NCI-H1105 (cell line): ENCODE data around the gene MRI1.
A peak's percentile ranks its signal among the peaks of the same experiment; 100 is the strongest.
"Not testable (repeated sequence)": the region's sequence is repeated elsewhere in the genome, so short reads cannot be mapped to it uniquely, and the experiment has no call there.

Experiments used
- DNase-seq: peaks from one replicate; lab custom pipeline; 2025; lab: John Stamatoyannopoulos, UW

Gene MRI1

DNA sequence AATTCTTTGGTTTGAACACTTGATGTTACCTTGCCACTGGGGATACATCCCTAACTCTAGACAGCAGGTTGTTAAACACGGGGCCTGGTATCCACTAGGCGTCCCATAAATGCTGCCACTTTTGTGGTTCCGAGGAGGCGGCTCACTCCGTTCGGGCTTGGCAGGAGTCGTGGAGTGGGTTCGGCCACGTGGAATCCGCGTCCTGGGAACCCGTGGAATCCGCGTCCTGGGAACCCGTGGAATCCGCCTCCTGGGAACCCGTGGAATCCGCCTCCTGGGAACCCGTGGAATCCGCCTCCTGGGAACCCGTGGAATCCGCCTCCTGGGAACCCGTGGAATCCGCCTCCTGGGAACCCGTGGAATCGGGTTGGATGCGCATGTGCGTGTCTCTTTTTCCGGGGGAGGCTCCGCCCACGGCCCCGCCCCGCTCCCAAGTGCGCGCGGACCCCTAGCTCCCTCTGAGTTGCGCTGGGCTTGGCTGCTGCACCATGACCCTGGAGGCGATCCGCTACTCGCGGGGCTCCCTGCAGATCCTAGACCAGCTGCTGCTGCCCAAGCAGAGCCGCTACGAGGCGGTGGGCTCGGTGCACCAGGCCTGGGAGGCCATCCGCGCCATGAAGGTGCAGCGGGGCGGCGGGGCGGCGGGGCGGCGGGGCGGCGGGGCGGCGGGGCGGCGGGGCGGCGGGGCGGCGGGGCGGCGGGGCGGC is at the start of gene MRI1:
Gene MRI1 (plus strand): TSS at position 422 of the 707 bp plus-strand sequence. CDS start 67 bp downstream, at position 489.
- peak; percentile 69 for DNase-seq

DNA sequence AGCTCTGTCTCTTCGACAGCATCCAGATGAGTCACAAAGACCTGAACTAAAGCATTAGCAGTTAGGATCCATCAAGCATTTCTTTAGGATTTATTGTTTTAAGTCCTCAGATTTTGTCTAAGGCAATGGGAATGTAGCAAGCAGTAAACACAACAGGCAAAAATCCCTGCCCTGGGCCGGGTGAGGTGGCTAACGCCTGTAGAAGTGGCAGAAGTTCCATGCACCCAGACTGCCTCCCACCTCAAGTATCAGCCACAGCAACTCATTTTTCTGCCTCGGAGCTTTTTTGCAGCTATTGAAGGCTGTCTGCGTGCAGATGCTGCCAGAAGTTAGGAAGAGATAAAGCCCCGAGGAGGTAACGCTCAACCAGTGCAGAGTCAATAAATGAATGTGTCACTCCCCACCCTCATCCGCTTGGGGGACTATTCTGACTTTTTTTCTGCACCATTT is 47.1 kb upstream of the MRI1 start:
- DNase-seq, result no peak

DNA sequence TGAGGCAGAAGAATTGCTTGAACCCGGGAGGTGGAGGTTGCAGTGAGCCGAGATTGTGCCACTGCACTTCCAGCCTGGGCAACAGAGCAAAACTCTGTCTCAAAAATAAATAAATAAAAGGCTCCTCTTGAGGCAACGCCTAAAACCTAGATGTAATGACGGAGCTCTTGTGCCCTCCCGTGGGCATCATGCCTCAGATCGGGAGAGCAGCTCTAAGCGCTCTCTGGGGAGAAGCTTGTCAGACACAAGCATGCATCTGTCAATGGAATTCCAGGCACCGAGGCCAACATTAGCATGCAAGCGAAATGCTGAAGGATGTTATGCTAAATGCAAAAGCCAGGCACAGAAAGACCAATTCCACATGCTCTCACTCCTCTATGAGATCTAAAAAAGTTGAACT is 45.6 kb upstream of the MRI1 start:
- DNase-seq, result peak; percentile 69

DNA sequence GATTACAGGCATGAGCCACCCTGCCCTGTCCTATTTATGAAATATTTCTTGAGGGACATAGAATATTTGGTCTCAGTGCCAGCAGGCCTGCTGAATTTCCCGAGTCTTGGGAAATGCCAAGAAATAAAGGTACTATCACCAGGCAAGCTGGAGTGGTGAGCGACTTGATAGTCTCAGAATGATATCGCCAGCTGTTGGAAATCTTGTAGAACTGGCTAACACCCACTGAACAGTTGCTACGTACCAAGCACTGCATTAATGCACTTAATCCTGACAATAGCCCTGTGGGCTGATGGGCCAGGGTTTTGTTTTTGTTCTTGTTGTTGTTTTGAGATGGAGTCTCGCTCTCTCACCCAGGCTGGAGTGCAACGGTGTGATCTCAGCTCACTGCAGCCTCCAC is 42.2 kb upstream of the MRI1 start:
- no peak for DNase-seq

DNA sequence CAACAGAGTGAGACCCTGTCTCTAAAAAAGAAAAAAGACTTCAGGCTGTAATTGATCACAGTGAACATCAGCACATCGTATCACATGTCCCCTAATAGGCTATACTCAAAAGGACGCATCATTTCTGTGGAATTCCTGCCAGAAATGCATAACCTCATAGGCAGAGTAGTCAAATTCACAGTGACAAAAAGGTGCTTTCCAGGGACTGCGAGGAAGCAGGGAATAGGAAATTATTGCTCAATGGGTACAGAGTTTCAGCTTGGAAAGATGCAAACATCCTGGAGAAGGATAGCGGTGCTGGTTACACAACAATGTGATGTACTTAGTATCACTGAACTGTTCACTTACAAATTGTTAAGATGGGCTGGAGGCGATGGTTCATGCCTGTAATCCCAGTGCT is 41.1 kb upstream of the MRI1 start:
- DNase-seq, result no peak

DNA sequence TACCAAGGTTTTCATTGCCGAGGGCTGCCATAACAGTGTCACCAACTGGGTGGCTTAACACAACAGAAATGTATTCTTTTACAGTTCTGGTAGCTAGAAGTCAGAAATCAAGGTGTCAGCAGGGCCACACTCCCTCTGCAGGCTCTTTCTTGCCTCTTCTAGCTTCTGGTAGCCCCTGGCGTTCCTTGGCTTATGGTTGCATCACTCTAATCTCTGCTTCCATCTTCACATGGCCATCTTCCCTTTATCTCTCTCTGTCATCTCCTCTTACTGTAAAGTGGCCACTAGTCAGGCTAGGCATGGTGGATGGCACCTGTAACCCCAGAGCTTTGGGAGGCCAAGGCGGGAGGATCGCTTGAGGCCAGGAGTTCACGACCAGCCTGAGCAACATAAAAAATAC is 38.0 kb upstream of the MRI1 start:
- DNase-seq, result no peak

DNA sequence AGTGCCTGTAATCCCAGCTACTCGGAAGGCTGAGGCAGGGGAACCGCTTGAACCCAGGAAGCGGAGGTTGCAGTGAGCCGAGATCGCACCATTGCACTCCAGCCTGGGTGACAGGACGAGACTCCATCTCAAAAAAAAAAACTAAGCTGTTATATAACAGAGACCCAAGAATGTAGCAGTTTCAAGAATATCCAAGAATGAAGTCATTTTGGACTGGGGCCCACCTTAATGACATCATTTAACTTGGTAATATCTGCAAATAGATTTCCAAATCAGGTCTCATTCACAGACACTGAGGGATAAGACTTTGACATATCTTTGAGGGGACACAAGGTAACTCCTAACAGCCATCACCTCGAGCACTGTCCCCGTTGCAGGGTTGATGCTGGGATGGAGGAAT is 36.5 kb upstream of the MRI1 start:
- no peak for DNase-seq

DNA sequence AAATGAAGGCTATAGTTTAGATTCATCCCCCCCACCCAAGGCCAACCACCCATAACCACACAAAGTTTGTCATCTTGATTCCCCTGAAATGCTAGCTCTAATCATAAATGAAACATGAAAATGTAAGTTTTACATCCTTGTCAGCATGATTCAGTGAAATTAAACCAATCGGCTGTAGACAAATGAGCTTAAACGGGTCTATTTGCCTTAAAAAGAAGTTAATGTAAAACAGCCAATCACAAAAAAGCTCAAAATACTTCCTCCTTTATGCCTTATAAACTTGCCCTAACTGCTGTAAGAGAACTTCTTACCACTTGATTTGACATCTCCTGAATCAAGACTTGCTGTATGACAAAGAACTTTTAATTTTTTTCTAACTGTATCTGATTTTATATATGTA is 34.5 kb upstream of the MRI1 start:
- no peak for DNase-seq

DNA sequence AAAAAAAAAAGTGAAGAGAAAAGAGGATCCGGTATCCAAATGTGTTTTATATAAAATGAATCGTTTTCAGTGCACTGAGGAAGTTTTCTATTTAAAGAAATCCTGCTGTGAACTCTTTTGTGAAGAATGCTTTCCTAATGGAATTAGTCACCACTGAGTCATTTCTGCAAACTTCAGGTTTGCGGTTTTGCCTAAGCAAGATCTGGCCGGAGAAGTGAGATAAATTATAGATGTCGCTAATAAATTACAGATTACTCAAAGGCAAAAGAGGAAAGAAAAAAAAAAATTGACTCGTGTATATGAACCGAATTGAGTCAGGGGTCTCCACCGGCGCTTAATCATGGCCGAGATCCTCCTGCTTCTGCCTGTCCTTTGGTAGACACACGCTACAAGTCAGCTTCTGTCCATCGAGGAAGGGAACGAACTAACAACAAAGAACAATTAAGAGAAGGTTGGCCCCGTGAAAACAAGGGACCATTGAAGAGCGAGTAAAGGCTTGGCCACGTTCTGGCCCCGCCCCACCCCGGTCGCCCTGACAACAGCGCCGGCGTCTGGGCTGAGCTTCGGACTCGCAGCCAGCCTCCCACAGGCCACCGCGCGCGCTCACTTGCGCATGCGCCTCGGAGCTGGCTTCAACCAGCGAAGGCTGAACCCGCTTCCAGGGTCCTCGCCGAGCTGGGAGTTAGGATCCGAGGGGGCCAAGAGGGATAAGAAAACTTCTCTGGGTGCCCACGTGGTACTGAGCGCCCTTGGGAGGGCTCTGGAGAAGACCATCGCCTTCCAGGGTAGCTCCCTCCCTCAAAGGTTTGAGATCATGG is 33.0 kb upstream of the MRI1 start:
- peak; percentile 96 for DNase-seq

DNA sequence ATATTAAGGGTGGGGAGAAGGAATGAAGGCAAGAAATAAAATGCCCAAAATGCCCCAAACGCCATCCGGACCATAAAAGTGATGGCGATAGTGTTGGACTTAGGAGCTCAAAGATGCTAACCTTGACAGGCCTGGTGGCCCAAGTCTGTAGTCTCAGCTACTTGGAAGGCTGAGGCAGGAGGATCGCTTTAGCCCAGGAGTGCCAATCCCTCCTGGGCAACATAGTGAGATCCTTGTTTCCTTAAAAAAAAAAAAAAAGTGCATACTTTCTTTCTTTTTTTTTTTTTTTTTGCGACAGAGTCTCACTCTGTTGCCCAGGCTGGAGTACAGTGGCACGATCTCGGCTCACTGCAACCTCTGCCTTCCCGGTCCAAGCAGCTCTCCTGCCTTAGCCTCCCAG is 32.0 kb upstream of the MRI1 start:
- DNase-seq, result no peak

DNA sequence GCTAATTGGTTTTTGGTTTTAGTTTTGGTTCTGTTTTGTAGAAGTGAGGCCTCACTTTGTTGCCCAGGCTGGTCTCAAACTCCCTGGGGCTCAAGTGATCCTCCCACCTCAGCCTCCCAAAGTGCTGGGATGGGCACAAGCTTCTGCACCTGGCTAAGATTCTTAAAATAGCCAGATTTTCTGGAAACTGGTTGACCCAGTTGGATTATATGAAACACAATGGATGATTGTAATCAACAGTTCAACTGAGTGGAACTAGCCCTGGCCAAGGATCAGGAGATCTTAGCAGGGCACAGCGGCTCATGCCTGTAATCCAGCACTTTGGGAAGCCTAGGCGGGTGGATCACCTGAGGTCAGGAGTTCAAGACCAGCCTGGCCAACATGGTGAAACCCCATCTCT is 29.6 kb upstream of the MRI1 start:
- no peak for DNase-seq

DNA sequence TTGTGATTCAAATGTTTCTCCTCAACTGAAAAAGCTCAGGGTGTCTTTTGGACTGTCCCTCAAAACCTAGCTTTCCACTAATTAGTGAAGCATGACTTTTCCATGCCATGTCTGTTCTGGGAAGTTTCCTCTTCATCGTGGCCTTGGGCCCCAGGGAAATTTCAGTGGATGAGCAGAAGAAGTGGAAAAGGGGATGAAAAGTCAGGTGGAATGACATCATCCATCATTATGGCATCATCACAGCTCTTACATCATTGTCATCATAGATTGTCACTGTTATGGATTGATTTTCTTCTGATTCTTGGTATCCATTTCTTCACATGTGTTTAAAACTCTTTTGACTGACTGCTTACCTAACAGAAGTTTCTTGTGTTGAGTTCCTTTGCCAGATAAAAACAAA is 26.2 kb upstream of the MRI1 start:
- DNase-seq, result no peak

DNA sequence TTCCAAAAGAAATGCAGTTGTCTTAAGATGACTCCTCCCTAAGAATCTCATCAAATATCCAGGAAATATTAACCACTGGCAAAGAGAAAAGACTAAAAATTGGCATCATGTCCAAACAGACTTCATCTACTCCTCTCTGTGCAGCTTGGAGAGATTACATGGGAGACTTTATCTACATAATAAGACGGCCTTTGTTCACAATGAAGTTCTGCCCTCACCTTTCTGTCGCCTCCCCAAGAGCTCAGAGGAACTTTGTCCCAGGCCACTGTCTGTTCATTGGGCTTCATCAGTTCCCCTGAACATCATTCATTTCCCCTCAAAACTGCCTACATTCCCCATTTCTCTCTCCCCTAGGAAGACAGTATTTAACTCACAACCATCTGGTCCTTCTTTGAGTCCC is 22.4 kb upstream of the MRI1 start:
- no peak for DNase-seq

DNA sequence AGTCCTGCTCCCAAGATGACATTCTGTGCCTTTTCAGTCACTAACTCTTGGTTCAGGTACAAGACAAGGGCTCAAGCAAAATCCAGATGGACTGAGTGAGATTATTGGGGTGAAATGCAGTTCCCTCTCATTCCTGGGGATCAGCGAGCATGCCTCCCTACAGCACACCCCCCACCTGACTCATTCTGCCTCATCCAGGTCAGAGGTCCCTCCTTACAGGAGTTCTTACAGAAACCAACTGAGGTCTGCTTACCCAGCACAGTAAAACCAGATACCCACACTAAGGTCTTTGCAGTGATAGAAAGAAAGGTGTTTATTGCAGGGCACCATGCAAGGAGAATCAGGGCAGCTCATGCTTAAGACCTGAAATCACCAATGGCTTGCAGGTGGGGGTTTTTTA is 21.6 kb upstream of the MRI1 start:
- no peak for DNase-seq

DNA sequence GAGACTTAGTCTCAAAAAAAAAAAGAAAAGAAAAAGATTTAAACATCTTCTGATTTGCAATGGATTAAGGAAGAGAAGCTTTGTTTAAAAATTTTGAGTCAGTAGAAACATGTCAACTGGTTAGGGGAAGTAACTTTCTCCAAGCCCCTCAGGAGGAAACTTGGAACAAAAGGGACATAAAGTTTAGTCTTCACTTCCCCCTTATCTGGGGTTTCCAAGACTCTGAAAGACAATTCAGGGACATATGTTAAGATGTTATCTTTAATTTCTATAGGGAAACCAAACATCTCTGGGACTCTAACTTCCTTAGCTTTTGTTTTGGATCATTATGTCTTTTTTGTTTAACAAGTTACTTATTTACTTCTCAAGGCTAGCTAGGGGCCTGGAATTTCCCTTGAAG is 20.1 kb upstream of the MRI1 start:
- no peak for DNase-seq

DNA sequence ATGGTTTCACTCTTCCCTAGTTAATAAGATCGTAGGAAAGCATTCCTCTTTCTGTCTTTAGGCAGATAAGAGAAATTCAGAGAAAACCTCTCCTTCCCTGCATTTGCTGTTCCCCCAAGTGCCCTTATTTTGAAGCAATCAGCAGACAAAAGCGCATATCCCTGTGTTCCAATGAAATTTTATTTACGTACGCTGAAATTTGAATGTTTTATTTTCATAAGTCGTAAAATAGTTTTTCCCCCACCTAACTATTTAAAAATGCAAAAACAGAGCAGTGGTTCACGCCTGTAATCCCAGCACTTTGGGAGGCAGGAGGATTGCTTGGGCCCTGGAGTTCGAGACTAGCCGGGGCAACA is 17.2 kb upstream of the MRI1 start:
- DNase-seq, result no peak

DNA sequence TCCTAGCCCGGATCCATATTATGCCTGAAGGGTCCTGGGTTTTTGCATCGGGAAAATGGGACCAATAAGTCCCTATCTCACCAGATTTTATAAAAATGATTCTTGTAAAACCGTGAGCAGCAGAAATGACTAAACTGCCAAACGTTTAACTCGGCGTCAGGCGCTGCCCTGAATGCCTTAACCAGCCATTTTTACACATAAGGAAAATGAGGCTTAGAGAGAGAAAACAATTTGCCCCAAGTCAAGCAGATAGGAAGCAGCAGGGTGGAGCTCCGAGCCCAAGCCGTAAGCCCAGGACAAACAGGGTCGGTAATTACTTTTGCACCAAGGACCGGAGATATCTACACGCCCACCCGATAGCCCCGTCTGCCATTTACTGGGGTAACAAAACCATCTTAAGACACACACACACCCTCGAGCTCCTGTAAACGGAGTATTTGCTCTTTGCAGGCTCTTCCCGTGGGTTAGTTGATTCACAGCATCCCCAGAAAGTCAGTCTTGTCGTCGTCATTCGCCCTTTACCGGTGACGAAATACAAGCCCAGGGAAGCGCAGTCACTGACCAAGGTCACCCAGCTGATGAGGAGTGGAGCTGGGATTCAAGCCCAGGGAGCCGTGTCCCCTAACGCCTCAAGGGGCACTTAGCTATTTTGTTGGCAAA is 16.0 kb upstream of the MRI1 start:
- DNase-seq, result peak; percentile 5

DNA sequence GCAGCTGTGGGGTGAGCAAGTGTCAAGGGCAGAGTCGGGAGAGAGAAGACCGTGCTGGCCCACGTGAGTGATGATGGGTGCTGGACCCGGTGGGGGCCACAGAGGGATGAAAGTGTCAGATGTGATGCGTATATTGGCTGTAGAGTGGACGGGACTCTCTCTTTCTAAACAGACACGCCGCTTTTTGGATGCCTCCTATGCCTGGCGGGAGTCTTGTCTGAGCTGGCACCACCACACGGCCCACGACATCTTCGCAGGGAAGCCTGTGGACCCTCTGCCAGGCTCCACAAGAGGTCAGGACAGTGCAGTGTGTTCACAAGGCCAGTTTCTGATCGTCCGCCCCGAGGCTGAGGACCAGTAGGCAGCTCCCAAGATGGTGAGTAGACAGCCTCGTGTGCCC is 12.9 kb upstream of the MRI1 start:
- no peak for DNase-seq

DNA sequence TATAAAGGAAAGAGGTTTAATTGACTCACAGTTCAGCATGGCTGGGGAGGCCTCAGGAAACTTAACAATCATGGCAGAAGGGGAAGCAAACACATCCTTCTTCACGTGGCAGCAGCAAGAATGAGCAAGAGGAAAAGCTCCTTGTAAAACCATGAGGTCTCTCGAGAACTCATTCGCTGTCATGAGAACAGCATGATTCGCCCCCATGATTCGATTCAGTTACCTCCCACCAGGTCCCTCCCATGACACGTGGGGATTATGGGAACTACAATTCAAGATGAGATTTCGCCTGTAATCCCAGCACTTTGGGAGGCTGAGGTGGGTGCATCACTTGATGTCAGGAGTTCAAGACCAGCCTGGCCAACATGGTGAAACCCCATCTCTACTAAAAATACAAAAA is 10.7 kb upstream of the MRI1 start:
- DNase-seq, result not testable (repeated sequence)

DNA sequence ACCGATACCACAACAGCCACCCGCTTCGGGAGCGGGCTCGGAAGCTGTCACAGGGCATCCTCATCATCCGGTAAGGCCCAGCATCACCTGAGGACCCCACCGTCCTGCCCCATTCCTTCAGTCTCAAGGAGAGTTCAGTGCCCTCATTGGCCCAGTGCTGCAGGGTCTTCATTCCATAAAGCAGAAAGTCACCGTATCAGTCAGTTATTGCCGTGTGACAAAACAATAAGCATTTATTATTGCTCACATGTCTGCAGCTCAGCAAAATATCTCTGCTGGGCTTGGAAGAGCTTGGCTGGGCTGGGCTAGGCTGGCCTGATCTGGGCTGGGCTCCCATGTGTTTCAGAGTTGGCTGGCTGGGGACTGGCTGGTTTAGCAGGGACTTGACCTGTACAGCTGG is 8.1 kb upstream of the MRI1 start:
- no peak for DNase-seq

DNA sequence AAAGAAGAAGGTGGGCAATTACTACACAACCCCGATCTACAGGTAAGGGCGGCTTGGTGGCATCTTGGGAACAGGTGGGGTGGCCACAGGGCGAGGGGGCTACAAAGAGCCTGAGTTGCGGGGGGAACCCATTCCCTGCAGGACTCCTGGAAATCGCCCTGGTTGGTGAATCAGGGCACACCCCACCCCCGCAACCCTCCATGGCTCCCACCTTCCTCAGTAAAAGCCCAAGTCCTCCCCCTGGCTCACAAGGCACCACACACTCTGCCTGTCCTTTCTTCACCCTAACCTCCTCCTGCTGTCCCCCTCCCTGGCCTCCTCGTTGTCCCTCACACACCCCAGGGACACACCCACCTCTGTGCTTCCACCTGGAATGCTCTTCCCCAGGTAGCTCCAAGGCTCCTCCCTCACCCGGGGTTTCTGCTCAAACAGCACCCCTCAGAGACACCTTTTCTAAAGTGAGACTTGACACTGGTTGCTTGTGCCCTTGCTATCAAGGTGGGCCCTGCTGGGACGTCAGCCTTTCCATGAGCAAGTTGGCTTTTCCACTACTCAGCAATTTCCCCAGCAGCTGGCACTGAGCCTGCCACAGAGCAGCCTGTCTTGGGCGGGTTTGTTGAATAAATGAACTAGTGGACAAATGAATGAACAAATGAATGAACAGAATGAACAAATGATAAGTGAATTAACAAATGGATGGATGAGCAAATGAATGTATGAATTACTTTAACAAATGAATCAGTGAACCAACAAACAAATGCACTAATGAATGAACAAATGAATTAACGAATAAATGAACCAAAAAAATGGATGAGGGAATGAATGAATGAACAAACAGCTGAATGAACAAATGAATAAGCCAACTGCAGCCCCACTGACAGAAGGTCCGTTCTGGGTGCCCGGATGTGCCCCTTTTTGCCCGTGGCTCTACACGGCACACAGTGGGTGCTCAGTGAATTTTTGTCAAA is 6.2 kb upstream of the MRI1 start:
- no peak for DNase-seq

DNA sequence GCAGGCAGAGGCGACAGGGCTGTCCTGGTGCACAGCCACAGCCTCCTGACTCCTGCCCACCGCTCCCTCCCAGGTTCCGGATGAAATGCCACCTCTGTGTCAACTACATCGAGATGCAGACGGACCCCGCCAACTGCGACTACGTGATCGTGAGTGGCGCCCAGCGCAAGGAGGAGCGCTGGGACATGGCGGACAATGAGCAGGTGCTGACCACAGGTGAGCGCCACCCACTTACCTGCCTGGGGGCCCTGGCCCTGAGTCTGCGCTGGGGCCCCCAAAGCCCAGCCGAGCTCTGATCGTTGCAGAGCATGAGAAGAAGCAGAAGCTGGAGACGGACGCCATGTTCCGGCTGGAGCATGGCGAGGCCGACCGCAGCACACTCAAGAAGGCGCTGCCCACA is 5.5 kb upstream of the MRI1 start:
- DNase-seq, result no peak
